Stimulated activated CD4-positive, alpha-beta T cell treated with anti-CD3 and anti-CD28 coated beads, TNF-alpha, amount 100 ng/mL, for 4 hours (primary cell): ENCODE measurements around the gene TSPAN3.
A peak's percentile ranks its signal among the peaks of the same experiment; 100 is the strongest.

ENCODE experiments used
- DNase-seq, 3 experiments: peaks; one replicate each; pipeline ENCODE4 v3.0.0-alpha.2; 2020; ENCODE audit warnings: low read depth in 3 of 3

TSPAN3 gene

DNA sequence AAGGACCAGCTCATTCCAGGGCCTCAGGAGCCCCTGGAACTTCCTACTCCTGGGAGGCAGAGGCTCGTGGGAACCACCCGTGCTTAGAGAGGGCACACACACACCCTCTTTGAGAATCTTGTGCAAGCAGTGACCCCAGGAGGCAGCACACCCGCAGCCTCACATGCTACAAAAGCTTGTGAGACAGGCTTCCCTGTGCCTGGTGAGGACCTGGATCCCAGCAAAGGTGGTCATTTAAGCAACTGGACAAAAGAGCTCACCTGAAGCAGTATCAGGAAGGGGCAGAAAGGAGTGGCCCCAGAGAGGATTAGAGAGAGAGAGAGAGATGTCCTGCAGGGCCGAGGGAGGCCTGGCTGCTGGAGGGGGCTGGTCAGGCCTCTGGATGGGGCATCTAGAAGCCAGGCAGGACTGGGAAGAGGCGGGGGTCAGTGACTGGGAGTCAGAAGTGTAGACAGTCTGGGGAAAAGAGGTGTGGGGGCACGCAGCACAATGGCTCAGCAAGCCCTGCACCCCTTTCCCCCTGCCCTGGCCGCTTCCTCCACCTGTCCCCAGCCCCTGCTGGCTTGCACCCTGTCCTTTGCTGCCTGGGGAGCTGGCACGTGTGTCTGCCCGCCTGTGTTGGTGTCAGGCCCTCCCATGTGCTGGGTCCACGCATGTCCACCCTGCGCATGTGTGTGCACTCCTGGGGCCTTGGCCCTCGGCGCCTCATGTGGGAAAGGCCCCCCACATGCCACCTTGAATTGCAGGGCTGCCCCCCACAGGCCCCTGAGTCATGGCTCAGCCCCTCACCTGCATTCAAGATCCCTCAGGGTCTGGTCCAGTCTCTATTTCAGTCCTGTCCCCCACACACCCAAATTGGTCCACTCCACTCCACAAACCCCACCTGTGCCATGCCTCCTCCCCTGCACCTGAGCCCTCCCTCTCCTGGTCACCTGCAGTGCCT lies 36.9 kb downstream of the TSPAN3 start:
- no peak for DNase-seq

DNA sequence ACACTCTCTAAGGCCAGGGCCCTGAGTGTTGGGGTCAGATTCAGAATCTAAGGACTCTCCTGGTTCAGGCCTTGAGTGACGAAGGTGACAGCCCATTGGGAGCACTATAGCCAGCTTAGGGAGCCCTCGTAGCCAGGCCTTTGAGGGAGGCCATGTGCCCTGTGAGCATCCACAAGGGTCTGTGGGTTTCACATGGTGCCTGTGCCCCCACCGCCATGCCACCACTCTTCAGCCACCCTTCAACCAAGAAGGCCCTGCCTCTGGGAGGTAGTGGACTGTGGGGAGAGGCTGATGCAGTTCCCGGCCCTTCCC lies 37.5 kb downstream of the TSPAN3 start:
- DNase-seq: no peak

DNA sequence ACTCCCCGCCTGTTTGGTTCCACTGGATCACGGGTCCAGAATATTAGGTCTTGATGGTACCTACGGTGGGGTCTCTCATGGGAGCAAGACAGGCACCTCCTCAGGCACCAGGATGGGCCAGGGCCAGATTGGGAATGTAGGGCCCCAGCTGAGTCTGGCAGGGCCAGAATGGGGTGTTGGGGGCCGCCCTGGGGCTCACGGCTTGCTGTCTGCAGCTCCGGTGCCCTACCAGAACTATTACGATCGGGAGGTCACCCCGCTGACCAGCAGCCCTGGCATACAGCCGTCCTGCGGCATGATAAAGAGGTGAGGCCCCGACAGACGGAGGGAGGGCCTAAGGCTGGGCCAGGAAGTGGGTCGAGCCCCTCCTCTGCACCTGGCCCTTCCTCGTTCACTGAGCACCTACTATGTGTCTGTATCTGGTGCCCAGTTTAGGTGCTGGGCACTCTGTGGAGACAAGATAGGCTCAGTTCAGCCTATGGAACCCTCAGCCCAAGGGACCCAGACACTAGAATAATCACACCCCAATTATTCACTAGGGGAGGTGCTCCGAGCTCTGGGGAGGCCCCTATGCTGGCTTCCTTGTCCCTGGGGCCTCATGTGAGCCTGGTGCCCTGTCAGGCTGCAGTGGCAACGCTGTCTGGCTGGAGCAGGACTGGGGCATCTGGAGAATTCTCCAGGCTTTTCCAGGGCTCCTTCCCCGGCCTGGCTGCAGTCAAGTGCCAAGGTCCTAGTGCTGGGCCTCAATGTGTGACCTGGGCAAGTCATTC lies 38.1 kb downstream of the TSPAN3 start:
- DNase-seq: no peak

DNA sequence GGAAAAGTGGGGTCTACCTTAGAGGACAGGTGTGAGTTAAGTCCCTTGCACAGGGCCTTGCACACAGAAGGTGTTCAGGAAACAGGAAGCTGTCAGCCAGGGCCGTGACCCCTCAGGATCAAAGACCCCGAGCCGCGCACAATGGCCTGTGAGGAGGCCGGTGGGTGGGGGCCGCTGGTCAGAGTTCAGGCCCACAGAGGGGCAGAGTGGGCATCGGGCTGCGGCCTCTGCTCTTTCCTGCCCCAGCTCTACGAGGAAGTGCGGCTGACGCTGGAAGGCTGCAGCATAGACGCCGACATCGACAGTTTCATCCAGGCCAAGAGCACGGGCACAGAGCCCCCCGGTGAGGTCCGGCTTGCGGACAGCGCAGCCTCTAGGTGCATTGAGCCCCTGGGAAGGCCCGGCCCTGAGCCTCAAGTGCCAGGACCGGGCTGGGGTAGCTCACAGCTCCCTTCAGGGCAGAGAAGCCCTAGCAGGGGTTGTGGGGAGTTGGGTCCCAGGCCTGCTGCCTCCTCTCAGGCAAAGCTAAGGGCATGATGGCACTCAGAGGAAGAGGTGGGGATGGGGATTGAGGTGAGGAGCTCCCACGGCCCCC lies 38.8 kb downstream of the TSPAN3 start:
- no peak for DNase-seq

DNA sequence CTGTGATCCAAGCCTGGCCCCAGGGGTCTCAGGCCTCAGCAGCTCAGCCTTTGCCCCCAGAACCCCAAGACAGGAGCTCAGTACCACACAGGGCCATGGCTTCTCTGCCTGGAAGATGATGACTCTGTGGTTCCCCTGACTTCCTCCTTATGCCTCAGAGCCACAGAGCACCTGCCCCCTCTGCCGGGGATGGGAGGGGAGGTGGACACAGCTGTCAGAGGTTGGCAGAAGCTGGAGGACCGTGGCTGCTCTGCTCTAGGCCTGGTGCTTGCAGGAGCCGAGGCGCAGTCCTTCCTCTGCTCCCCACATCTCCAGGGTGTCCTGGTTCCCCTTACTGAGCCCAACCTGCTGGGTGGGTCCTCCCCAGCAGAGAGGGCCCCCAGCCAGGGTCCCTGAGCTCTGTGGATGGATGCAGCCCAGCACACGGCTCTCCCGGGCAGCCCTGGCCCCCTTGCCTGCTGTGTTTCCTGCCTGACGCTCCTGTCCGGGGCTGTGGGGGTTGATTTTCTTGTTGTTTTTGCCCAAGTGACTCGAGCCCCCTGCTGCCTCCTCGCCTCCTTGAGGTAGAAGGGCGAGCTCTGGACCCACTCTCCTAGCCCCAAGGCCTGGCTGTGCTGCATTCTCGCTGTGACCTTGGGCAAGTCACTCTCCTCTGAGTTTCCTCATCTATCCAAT lies 39.4 kb downstream of the TSPAN3 start:
- DNase-seq: no peak

DNA sequence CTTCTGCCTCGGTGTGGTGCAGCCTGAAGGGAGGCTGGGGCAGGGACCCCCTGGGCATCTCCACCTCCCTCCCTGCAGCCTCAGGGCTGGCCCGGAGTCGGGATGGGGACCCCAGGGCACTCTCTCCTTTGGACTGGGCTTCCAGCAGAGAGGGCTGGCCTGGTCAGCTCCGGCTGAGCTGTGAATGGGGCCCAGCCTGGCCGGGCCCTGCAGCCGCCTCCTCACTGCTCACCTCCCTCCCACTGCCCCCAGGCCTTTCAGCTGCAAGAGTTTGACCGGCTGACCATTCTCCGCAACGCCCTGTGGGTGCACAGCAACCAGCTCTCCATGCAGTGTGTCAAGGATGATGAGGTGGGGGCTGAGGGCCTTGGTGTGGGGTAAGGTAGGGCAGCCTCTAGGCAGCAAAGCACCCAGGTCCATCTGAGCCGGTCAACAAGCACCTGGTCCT lies 40.0 kb downstream of the TSPAN3 start:
- no peak for DNase-seq

DNA sequence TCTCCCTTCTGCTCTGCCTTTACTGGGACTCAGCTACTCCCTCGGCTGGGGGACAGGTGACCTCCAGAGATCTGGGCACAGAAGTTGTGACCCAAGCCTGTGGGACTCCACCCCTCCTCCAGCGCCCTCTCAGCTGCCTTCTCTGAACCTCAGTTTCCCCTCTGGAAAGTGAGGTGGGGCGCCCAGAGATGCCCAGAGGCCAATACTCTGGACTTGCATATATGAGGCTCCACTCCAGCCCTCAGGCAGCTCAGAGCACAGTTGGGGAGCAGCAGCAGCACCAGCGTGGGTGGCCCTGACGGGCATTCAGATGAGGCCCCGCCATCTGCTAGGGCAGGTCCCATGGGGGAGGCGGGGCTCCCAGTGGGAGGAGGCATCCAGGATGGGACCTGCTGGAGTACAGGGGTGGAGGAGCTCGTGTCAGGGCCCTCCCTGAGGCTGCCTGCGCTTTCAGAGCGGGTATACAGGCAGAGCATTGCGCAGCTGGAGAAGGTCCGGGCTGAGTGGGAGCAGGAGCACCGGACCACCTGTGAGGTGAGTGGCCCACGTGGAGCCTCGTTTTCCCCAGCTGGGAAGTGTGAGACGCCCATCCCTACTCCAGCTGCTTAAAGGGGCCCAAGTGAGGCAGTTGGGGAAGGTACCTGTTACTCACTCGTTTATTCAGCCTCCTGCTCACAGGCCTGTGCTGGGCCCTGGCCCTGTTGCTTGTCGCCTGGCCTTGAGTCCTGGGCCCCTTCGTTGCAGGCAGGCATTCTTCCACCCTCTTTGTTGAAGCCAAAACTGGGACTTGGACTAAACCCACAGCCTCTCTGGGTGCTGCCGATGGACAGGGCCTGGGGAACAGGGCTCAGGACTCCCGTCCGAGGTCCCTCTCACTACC lies 40.6 kb downstream of the TSPAN3 start:
- DNase-seq: no peak

DNA sequence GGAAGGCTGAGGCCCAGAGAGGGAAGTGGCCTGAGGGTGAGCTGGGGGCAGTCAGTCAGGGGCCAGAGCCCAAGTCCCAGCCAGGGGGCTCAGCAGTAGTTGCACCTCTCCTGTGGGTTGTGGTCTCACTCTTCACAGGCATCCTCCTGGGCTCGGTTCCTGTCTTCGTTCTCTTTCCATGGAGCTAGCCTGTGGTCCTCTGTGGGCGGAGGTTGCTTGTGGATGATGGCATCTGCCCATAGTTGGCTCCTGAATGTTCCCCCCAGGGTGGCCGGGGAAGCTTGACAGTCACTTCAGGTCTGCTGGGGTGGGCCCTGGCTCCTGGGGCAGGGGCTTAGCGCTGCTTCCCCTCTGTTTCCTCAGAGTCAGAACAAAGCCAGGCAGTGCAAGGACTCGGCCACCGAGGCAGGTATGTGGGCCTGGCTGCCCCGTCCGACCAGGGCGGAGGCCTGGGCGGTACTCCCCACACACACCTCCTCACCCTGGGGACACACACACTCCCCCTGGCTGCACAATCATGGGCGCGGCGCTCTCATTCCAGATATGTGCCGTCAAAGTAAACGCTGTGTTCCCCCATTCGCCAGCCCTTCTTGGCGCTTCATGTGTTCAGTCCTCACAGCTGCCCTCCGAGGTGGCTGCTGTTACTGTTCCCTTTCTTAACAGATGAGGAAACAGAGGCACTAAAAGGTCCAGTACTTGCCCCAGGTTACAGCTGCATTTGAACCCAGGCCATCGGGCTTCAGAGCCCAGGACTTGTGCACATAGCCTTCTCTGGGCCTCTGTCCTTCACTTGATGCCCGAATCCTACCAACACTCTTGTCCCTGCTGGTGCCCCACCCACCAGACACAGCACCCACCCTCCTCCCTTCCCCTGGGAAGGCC lies 41.5 kb downstream of the TSPAN3 start:
- no peak for DNase-seq

DNA sequence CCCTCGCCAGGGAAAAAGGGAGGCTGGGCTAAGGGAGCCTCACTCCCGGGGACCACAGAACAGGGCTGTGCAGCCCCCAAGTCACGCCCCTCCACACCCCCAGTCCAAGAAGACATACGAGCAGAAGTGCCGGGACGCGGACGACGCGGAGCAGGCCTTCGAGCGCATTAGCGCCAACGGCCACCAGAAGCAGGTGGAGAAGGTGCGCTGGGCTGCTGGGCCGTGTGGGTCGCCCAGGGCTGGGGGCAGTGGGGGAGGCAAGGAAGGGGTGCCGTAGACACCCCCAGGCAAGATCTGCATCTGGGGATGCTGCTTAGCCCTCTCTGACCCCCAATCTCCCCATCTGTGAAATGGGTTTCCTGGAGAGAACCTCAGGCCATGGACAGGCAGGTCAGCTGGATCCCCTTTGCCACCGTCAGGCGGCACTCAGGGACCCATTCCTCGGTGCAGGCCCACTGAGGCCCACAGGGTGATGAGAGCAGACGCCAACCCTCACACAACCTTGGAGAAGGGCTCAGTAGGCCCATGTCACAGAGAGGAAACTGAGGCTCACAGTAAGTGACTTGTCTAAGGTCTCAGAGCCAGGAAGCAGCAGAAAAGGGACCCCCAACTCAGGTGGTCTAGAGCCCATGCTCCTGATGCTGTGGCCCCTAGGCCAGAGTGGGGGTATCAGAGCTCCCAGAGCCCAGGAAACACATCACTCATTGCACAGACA lies 42.3 kb downstream of the TSPAN3 start:
- DNase-seq: no peak

DNA sequence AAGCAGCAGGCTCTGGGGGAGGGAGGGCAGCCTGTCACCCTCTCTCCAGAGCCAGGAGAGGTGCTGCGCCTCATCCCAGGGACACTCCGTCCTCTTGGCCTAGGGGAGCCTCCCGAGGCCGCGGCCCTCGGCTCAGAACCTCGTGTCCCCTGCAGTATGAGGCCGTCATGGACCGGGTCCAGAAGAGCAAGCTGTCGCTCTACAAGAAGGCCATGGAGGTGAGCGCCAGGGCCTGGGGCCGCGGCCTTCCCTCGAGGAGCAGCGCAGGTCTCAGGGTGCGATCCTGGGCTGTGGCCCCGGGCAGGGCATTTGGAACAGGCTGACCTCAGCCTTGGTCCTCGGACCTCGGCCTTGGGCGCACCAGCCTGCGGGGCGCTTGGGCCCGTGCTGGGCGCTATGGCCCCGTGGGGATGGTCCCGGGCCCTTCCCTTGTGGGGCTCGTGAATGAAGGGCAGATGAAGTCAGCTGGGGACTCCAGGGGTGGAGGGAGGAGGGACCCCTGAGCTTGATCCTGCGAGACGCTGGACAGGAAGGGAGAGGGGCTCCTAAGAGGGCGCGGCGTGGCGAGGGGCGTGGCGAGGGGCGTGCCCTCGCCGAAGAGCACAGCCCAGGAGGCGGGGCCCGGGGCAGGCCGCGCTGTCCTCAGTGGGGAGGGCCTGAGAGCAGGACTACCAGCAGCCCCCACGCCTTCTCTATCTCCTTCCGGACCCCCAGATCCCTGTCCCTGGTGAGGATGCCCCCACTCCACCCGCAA lies 43.0 kb downstream of the TSPAN3 start:
- DNase-seq: no peak

DNA sequence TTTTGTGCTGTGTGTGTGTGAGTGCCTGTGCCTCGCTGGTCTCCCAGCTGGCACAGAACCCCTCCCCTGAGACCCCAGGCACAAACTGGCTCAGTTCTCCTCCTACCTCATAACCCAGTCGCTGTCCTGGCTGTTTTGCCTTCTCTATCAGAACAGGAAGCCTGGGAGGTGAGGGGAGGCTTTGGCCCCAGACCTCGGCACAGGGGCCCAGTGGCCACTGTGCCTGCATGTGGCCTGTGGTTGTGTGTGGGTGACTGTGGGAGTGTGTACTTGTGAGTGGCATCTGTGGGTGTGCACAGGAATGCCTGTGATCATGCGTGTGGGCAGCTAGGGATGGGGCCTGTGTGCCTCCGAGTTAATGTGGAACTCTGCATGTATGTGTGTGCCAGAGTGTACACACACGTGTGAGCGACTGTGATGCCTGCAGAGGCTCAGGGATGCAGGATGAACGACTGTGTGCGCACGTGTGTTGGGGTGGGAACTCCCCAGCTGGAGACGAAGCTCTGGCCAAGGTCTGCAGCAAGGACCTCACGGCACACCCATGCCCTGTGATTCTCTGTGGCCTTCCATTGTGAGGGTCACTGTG lies 43.7 kb downstream of the TSPAN3 start:
- DNase-seq: no peak

DNA sequence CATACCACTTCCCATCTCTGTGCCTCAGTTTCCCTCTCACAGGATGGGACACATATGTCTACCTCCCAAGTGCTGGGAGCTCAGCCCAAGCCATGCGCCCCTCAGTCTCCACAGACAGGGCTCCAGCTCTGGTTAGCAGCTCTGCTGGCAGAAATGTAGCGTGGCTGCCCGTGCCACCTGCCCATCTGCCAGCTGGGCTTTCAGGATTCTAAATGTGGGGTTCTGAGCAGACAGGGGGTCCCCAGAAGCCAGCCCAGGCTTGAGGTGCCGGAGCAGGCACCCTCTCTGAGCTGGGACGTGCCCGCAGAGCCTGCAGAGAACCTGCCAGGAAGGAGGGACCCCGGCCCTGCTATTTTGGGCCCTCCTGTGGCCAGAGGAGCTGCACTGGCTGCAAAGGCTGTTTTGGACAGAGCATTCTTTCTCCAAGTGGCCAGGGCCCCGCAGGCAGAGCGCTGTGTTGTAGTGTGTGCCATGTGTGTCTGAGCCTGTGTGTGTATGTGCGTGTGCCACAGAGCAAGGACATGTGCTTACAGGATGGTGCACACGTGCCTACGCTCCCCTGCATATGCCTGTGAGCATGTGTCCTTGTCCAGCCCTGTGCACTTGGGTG lies 44.3 kb downstream of the TSPAN3 start:
- DNase-seq: no peak

DNA sequence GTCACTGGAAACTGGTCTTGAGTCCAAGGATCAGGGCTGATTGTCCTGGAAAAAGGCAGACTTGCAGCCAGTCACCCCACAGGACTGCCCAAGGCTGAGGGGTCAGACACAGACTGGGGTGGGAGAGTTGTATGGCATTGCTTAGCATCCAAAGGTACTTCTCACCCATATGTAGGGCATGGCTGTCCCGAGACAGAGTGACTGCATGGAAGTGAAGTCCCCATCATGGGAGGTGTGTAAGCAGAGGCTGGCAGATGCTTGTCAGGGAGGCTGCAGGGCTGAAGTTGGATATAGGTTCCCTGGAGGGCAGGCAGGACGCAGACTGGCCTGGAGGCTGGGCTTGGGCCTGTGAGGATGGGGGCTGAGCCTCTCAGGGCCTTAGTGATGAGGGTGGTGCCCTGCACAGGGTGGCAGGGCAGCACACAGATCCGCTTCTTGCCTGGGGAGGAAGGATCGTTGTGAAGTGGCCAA lies 44.9 kb downstream of the TSPAN3 start:
- no peak for DNase-seq

DNA sequence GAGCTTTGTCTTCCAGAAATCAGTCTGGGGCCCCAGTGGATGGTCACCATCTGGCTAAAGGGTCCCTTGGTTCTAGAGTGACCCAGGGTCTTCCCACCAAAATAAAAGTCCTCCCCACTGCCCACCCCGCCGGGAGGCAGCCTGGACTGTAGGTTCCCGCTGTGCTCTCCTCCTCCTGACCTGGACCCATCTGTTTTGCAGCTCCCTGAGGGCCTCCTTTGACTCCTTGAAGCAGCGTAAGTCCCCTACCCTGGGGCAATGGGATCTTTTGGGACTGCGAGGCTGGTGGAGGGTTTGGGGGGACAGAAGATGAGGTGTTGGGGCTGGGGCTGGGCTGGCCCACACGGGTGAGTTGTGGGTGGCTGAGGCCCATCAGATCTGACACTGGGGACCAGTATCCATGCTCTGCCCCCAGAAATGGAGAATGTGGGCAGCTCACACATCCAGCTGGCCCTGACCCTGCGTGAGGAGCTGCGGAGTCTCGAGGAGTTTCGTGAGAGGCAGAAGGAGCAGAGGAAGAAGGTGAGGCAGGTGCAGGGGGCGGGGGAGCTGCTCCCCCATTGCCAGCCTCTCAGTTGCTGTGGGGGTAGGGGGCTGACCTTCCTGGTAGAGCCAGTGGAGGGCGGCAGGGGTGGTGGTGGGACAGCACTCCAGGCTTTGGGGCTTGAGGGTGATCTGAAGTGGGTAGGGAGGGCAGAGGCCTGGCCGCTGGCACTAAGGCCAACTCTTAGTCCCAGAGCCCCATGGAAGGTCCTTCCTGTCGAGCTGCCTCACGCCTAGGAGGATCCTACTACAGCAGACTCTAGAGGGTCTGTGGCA lies 45.6 kb downstream of the TSPAN3 start:
- DNase-seq: no peak

DNA sequence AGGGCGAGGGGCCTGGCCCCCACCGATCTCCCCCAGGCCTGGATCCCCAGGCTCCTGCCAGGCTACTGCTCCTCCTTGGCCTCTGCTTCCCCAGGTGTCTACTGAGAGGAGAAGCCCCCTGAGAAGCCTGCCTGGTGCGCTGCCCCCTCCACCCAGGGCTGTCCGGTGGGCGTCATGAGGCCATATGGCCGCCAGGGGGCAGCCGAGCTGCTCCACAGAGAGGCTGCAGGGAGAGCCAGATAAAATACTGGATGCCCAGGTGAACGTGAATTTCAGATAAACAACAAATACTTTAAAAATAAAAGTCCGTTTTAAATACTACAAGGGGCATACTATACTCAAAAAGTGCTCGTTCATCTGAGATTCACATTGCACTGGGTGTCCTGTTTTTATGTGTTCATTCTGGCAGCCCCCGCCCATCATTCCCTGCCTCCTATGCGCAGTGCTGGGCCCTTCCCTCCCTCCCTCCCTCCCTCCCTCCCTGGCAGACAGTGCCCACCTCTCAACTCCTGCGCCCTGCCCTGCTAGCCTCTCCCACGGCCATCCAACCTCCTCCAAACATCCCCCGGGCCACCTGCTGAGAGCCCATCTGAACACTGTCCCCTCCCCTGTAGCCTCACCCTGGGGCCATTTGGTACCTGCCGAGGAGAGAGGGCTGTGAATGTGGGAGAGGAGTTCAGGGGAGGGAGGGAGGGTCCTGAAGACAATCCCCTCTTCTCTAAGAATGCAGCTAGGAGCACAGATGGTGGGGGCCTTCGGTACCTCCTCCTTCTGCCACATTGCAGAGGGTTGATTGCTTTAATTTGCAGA lies 46.4 kb downstream of the TSPAN3 start:
- DNase-seq: peak; percentile 45 to 55 (median 50)
